Astrocyte (in vitro differentiated cells and primary cell): ENCODE results near the gene SIN3B.

ENCODE experiments used
- CTCF ChIP-seq: IDR thresholded peaks from 2 replicates; pipeline ENCODE4 v1.5.1; 2011; ENCODE audit warnings: low read depth, mild to moderate bottlenecking, inconsistent platforms, low read length, moderate library complexity; ENCODE audit not compliant: insufficient read depth
- EZH2 ChIP-seq: IDR thresholded peaks from 2 replicates; pipeline ENCODE4 v1.6.1; 2012; ENCODE audit warnings: mild to moderate bottlenecking, low read length, inconsistent platforms; ENCODE audit not compliant: insufficient read depth

GRCh38 chr19:16861011-16861410 lies 31.8 kb downstream of the SIN3B start:
- no peak for TF ChIP-seq CTCF
- TF ChIP-seq EZH2 = no peak
